Tibial nerve (tissue), 4 donors: ENCODE data around the gene SNRNP200. TPM values are rescaled to one million over a fixed set of nuclear protein-coding genes. Genes with fewer than 3 reads are reported as not detected.
A peak's percentile ranks its signal among the peaks of the same experiment; 100 is the strongest.

ENCODE experiments used
- DNase-seq, 2 donors: peaks; one replicate each; pipeline ENCODE4 v3.0.0-alpha.2; 2019; ENCODE audit warnings: low spot score in 2 of 2
- H3K27ac ChIP-seq, 4 donors: fragments of 200-600 bp; sonication (generic) in 3 of 4; one replicate each; pipeline ENCODE4 v1.5.1; 2017 to 2019; ENCODE audit warnings: mild to moderate bottlenecking in 1 of 4
- H3K27me3 ChIP-seq, 2 donors: fragments of 200-600 bp; sonication (generic) in 1 of 2; one replicate each; pipeline versions ENCODE4 v1.5.1 to v1.6.0; 2017 to 2019
- H3K36me3 ChIP-seq, 3 donors: fragments of 200-600 bp; sonication (generic); one replicate each; pipeline ENCODE4 v1.5.1; 2018 to 2019
- H3K4me1 ChIP-seq, 4 donors: fragments of 200-600 bp; sonication (generic) in 3 of 4; one replicate each; pipeline ENCODE4 v1.5.1; 2017 to 2019
- H3K4me3 ChIP-seq, 4 donors: fragments of 200-600 bp; sonication (generic) in 3 of 4; one replicate each; pipeline ENCODE4 v1.5.1; 2017 to 2019; ENCODE audit warnings: mild to moderate bottlenecking in 1 of 4, moderate library complexity in 1 of 4
- H3K9me3 ChIP-seq, 4 donors: fragments of 200-600 bp; sonication (generic) in 3 of 4; one replicate each; pipeline ENCODE4 v1.5.1; 2017 to 2019
- EP300 ChIP-seq, 2 donors: sonication (generic); formaldehyde crosslinking; IDR thresholded peaks; one replicate each; pipeline ENCODE4 v1.6.1; 2017; ENCODE audit warnings: antibody characterized with exemption in 2 of 2, mild to moderate bottlenecking in 1 of 2
- POLR2A ChIP-seq, 2 donors: fragments of 450-650 bp; IDR thresholded peaks; one replicate each; pipeline ENCODE4 v1.6.1; 2017; ENCODE audit warnings: antibody characterized with exemption in 2 of 2, mild to moderate bottlenecking in 2 of 2, moderate library complexity in 2 of 2
- WGBS, 2 donors: methylation state at CpG; one replicate each; pipeline ENCODE4 v1.1.5; 2018; 5-methylcytosine and 5-hydroxymethylcytosine counted together
- total RNA-seq, 4 donors: library from RNA; depleted of rRNA; stranded (reverse); fragments of >200 nt; gene quantifications; one replicate each; pipeline ENCODE4 v1.1.0, GENCODE V29; 2016
- TF ChIP-seq, protein P1 (sequence below), 5 experiments: fragments of 200-600 bp in 3 of 5; fragments of 450-650 bp in 2 of 5; sonication (generic) in 3 of 5; IDR thresholded peaks; one replicate each; pipeline ENCODE4 v1.5.1; 2016 to 2019; ENCODE audit warnings: antibody characterized with exemption in 5 of 5, mild to moderate bottlenecking in 3 of 5, moderate library complexity in 2 of 5

The SNRNP200 gene
- total RNA-seq, 4 donors from 2014 or later, result 79.4 to 106 (median 90.1) TPM

DNA sequence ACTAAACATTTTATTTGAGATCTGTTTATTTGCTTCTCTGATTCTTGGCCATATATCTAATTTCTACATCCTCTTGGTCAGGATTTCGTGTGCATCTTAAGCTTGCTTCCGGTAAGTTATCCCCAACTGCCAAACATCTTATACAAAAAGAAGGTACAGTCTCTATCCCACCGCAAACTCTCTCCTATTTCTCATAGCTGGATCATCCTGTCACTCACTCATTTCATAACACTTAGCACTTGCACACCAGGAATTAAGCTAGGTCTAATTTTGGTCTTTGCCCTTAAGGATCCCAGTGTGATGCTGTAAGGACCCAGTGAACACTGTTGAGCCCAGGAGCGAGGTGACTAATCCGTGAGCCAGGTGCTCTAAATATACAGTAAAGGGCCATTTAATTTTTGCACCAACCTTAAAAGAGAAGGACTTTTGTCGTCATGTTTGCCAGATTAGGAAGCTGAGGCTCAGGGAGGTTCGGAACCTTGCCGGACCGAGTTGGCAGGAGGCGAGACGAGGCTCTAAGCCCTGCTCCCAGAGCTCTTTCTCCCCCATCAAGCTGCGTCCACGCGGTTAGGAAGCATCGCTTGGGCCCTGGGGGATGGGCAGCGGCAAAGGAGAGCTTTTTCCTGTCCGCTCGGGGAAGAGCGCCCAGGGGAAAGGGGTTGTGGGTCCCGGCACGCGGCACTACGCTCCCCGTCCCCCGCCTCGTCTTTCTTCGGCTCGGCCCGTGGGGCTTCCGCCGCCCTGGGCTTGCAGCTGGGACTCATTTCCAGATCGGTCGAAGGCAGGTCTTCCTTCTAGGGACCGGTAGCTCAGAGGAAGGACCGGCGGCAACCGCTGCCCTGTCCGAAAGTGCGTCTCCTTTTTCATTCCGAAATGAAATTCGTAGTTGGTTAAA lies 15.6 kb upstream of the SNRNP200 start:
- H3K4me3 ChIP-seq, result peak overlapping the region; percentile 32 to 65 (median 58)
- DNase-seq, result no peak
- TF ChIP-seq EP300 (IDR thresholded peaks at IDR 0.05), result peak in 1 of 2 donors; percentile 17
- TF ChIP-seq, protein P1, sequence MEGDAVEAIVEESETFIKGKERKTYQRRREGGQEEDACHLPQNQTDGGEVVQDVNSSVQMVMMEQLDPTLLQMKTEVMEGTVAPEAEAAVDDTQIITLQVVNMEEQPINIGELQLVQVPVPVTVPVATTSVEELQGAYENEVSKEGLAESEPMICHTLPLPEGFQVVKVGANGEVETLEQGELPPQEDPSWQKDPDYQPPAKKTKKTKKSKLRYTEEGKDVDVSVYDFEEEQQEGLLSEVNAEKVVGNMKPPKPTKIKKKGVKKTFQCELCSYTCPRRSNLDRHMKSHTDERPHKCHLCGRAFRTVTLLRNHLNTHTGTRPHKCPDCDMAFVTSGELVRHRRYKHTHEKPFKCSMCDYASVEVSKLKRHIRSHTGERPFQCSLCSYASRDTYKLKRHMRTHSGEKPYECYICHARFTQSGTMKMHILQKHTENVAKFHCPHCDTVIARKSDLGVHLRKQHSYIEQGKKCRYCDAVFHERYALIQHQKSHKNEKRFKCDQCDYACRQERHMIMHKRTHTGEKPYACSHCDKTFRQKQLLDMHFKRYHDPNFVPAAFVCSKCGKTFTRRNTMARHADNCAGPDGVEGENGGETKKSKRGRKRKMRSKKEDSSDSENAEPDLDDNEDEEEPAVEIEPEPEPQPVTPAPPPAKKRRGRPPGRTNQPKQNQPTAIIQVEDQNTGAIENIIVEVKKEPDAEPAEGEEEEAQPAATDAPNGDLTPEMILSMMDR (IDR thresholded peaks at IDR 0.05), result no peak
- H3K27me3 ChIP-seq, result peaks cover 0 to 56% of the 10 kb centered on the region in 2 donors
- WGBS, 2 donors, result 5 to 9% methylated on average over 32 to 41 of the region's 41 CpGs
- no peaks in the 10 kb centered on the region for H3K36me3 ChIP-seq
- H3K9me3 ChIP-seq, result no peaks in the 10 kb centered on the region
- H3K27ac ChIP-seq, result peak overlapping the region in 2 of 4 donors; percentile 50 to 84
- peaks cover 0 to 45% (median 9%) of the 10 kb centered on the region in 4 donors for H3K4me1 ChIP-seq

DNA sequence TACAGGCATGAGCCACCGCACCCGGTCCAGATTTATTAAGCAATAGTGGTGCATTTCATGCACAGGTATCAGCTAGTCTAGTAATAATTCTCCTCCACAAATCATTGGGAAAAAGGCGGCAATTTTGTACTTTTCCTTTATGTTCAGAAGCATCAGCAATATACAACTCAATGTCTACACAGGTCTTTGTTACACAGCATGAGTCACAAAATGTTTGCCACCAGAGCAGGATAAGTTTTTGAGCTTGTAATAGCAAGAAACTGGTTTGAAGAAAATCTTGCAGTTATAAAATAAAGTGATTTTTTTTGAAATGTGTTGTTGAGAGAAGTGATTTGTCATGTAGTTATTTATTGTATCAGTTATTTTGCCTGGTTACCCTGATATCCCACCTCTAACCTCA lies 15.0 kb upstream of the SNRNP200 start:
- H3K4me3 ChIP-seq, result no peak overlapping the region
- H3K27ac ChIP-seq, result no peak overlapping the region
- H3K27me3 ChIP-seq, result peaks cover 0 to 50% of the 10 kb centered on the region in 2 donors
- H3K4me1 ChIP-seq, result peaks cover 0 to 38% (median 7%) of the 10 kb centered on the region in 4 donors
- 88 to 92% methylated on average over 3 of the region's 3 CpGs for WGBS, 2 donors
- TF ChIP-seq, protein P1 (IDR thresholded peaks at IDR 0.05), result no peak
- DNase-seq, result no peak
- no peaks in the 10 kb centered on the region for H3K9me3 ChIP-seq
- H3K36me3 ChIP-seq, result no peaks in the 10 kb centered on the region

DNA sequence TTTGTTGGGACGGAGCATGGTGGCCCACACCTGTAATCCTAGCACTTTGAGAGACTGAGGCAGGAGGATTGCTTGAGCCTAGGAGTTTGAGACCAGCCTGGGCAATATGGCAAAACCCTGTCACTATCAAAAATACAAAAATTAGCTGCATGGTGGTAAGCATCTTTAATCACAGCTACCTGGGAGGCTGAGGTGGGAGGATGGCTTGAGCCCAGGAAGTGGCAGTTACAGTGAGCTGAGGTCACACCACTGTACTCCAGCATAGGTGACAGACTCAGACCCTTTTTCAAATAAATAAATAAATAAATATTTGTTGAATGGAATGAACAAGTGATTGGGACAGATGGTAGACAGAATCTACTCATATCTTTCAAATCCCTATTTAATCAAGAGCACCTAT lies 14.1 kb upstream of the SNRNP200 start:
- Histone ChIP-seq H3K9me3 (no peaks in the 10 kb centered on the region), H3K27me3 (peaks cover 0 to 40% of the 10 kb centered on the region in 2 donors), H3K36me3 (no peaks in the 10 kb centered on the region), H3K4me3 (no peak overlapping the region), H3K27ac (no peak overlapping the region), H3K4me1 (peaks cover 0 to 29% (median 4%) of the 10 kb centered on the region in 4 donors)
- no peak for TF ChIP-seq EP300 (IDR thresholded peaks at IDR 0.05)
- TF ChIP-seq, protein P1 (IDR thresholded peaks at IDR 0.05), result no peak
- TF ChIP-seq POLR2A (IDR thresholded peaks at IDR 0.05), result no peak
- no peak for DNase-seq
- WGBS, 2 donors, result 85 to 94% methylated on average over 1 of the region's 1 CpG

DNA sequence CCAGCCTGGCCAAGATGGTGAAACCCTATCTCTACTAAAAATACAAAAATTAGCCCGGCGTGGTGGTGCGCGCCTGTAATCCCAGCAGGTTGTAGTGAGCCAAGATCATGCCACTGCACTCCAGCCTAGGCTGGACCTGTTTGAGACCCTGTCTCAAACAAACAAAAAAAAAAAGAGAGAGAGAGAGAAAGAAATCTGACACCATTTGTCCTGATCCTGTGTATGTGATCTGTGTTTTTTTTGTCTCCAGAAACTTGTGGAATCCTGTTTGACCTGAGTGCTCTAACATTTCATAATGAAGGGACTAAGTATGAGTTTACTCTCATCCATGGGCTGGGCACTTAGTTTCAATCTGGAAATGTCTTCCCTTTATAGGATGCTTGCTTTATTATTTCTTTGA lies 13.4 kb upstream of the SNRNP200 start:
- Histone ChIP-seq H3K27ac (no peak overlapping the region), H3K9me3 (no peaks in the 10 kb centered on the region), H3K4me3 (no peak overlapping the region), H3K27me3 (peaks cover 0 to 40% of the 10 kb centered on the region in 2 donors), H3K4me1 (peaks cover 0 to 28% (median 4%) of the 10 kb centered on the region in 4 donors), H3K36me3 (no peaks in the 10 kb centered on the region)
- no peak for TF ChIP-seq POLR2A (IDR thresholded peaks at IDR 0.05)
- TF ChIP-seq, protein P1 (IDR thresholded peaks at IDR 0.05), result no peak
- no peak for TF ChIP-seq EP300 (IDR thresholded peaks at IDR 0.05)
- no peak for DNase-seq
- 92 to 99% methylated on average over 4 of the region's 4 CpGs for WGBS, 2 donors

DNA sequence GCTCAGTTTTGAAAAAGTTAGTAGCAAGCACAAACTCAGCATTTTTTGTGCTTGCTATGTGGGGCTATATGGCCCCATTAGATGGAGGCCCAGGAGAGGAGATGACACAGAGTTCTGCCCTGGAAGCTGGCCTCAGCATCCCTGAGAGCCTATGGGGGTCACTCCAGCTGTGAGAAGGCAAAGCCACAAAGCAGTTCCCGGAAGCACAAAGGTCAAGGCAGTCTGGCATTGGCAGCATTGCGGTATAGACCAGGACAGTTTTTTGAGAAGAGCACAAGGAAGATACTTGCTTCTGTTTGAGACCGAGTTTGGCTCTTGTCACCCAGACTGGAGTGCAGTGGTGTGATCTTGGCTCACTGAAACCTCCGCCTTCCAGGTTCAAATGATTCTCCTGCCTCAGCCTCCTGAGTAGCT lies 12.2 kb upstream of the SNRNP200 start:
- Histone ChIP-seq H3K4me1 (peaks cover 0 to 28% (median 4%) of the 10 kb centered on the region in 4 donors), H3K27ac (no peak overlapping the region), H3K9me3 (no peaks in the 10 kb centered on the region), H3K36me3 (no peaks in the 10 kb centered on the region), H3K27me3 (peaks cover 0 to 30% of the 10 kb centered on the region in 2 donors), H3K4me3 (no peak overlapping the region)
- DNase-seq, result no peak
- 82 to 90% methylated on average over 4 of the region's 4 CpGs for WGBS, 2 donors
- TF ChIP-seq, protein P1 (IDR thresholded peaks at IDR 0.05), result no peak
- TF ChIP-seq EP300 (IDR thresholded peaks at IDR 0.05) (no peak), POLR2A (IDR thresholded peaks at IDR 0.05) (no peak)
